Panc1 (cell line): ENCODE results near the gene PTPRCAP. TPM values are rescaled to one million over a fixed set of nuclear protein-coding genes. Genes with fewer than 3 reads are reported as not detected.

ENCODE experiments used
- ATAC-seq: fragments of 200-7000 bp; cut with Tn5 transposase; 2 replicates; pipeline ENCODE4 v1.9.1; 2020; ENCODE audit warnings: mild to moderate bottlenecking, moderate library complexity
- BruUV-seq: library from RNA; stranded (reverse); fragments of 400-500 nt; replicated peaks from 2 replicates; lab custom pipeline; 2021; lab: Mats Ljungman, UMichigan
- CTCF ChIA-PET: fragments of 300-600 bp; sonication (Branson Sonifier 250); formaldehyde crosslinking; loops from one replicate; lab custom pipeline; 2022; ENCODE audit warnings: antibody characterized with exemption; lab: Charles Lee
- POLR2A ChIA-PET: fragments of 300-600 bp; sonication (Branson Sonifier 250); formaldehyde crosslinking; loops from one replicate; lab custom pipeline; 2022; ENCODE audit warnings: antibody characterized with exemption; lab: Charles Lee
- DNase-seq: peaks from one replicate; pipeline ENCODE4 v3.0.0-alpha.2; 2010; ENCODE audit warnings: low read depth, low spot score
- H3K27ac ChIP-seq: 2 replicates; pipeline ENCODE4 v1.5.1; 2011; ENCODE audit warnings: mild to moderate bottlenecking, low read length, inconsistent platforms
- H3K27me3 ChIP-seq: fragments of 200-500 bp; sonication (Bioruptor generic); 2 replicates; pipeline ENCODE4 v1.6.0; 2014; ENCODE audit warnings: low read length, inconsistent platforms; ENCODE audit not compliant: control insufficient read depth, insufficient read depth
- H3K36me3 ChIP-seq: fragments of 200-500 bp; sonication (Bioruptor generic); 2 replicates; pipeline ENCODE4 v1.5.1; 2014; ENCODE audit warnings: inconsistent platforms, mild to moderate bottlenecking, low read length, moderate library complexity; ENCODE audit not compliant: control insufficient read depth, insufficient read depth
- H3K4me1 ChIP-seq: 2 replicates; pipeline ENCODE4 v1.5.1; 2011; ENCODE audit warnings: inconsistent platforms, mild to moderate bottlenecking, low read length, moderate library complexity; ENCODE audit not compliant: control insufficient read depth, insufficient read depth
- H3K4me3 ChIP-seq, 2 experiments: 2 replicates each; pipeline ENCODE4 v1.5.1; 2011 to 2012; ENCODE audit warnings: low read depth in 2 of 2, low read length in 2 of 2, mild to moderate bottlenecking in 2 of 2, inconsistent platforms in 1 of 2, moderate library complexity in 1 of 2
- H3K9me3 ChIP-seq: fragments of 200-500 bp; sonication (Bioruptor generic); 2 replicates; pipeline ENCODE4 v1.5.1; 2014; ENCODE audit warnings: low read depth, mild to moderate bottlenecking, inconsistent platforms, low read length, moderate library complexity; ENCODE audit not compliant: control insufficient read depth, insufficient read depth
- CTCF ChIP-seq: fragments of 450-650 bp; IDR thresholded peaks from 2 replicates; pipeline ENCODE4 v1.5.1; 2017; ENCODE audit warnings: mild to moderate bottlenecking
- POLR2AphosphoS5 ChIP-seq: IDR thresholded peaks from 2 replicates; pipeline ENCODE4 v1.6.1; 2012; ENCODE audit warnings: mild to moderate bottlenecking, low read depth, low read length, moderate library complexity
- REST ChIP-seq, 2 experiments: IDR thresholded peaks; 2 replicates each; pipeline ENCODE4 v1.6.1; 2011 to 2012; ENCODE audit warnings: low read depth in 2 of 2, control low read depth in 1 of 2, low read length in 1 of 2, mild to moderate bottlenecking in 1 of 2, moderate library complexity in 1 of 2; ENCODE audit not compliant: insufficient read depth in 1 of 2
- SIN3A ChIP-seq: IDR thresholded peaks from 2 replicates; pipeline ENCODE4 v1.6.1; 2012; ENCODE audit warnings: low read depth, mild to moderate bottlenecking, low read length, moderate library complexity, borderline replicate concordance; ENCODE audit not compliant: insufficient read depth
- TCF7L2 ChIP-seq: IDR thresholded peaks from 2 replicates; pipeline ENCODE4 v1.6.1; 2011; ENCODE audit warnings: mild to moderate bottlenecking, low read depth, low read length, inconsistent platforms
- in situ Hi-C: cut with HindIII; loops from 2 replicates; pipeline ENCODE4 v1.10.0; 2016; ENCODE audit warnings: low sequenced_read_pairs, low pct_unique_long_range_greater_than_20kb
- intact Hi-C: fragments of 100-400 bp; cut with micrococcal nuclease; formaldehyde crosslinking; loops from one replicate; pipeline ENCODE4 v1.10.0; 2022; ENCODE audit not compliant: unreplicated experiment
- total RNA-seq: library from RNA; stranded (reverse); gene quantifications from one replicate; pipeline ENCODE4 v1.2.1, GENCODE V29; 2021; ENCODE audit not compliant: unreplicated experiment

PTPRCAP gene
- total RNA-seq, 1 experiment from 2014 or later, result 0.82 TPM

GRCh38 chr11:67412495-67413179, 24.8 kb downstream of the PTPRCAP start:
- Histone ChIP-seq H3K36me3 (no peaks in the 10 kb centered on the region), H3K9me3 (no peaks in the 10 kb centered on the region), H3K4me1 (peaks cover 32% of the 10 kb centered on the region), H3K27ac (no peak overlapping the region), H3K27me3 (no peaks in the 10 kb centered on the region), H3K4me3 (no peak overlapping the region)
- ChIA-PET POLR2A (interaction anchor here (1.2 kb wide), 1 partner anchor 11 kb away, joined by 3 read pairs; the partner anchor contains the start of gene PPP1CA), CTCF (interaction anchor here (2.1 kb wide), 1 partner anchor 11 kb away, joined by 9 read pairs; the partner anchor contains the start of gene PPP1CA)
- BruUV-seq, result no TSS peak
- in situ Hi-C loops (no loop called here), intact Hi-C loops (loop anchor here (5.0 kb wide), 1 partner anchor 95 kb away; the partner anchor contains the start of genes CDK2AP2 and PITPNM1)
- ATAC-seq (no peak), DNase-seq (no peak)
- TF ChIP-seq TCF7L2 (no peak), POLR2AphosphoS5 (no peak), CTCF (no peak), SIN3A (no peak), REST (IDR thresholded peaks at IDR 0.05; ENCODE audit: insufficient read depth in 1 of 2, low read depth in 2 of 2, low read length in 1 of 2) (no peak)

- H3K36me3 ChIP-seq, result no peaks in the 10 kb centered on the region
- no peaks in the 10 kb centered on the region for H3K27me3 ChIP-seq
- no peak overlapping the region for H3K27ac ChIP-seq
- H3K4me3 ChIP-seq, result no peak overlapping the region
- ChIA-PET POLR2A (interaction anchor here (1.2 kb wide), 1 partner anchor 10 kb away, joined by 3 read pairs; the partner anchor contains the start of gene PPP1CA), CTCF (interaction anchor here (2.1 kb wide), 1 partner anchor 10 kb away, joined by 9 read pairs; the partner anchor contains the start of gene PPP1CA)
- DNase-seq (no peak), ATAC-seq (no peak; the same call in 1 of the 2 replicates)
- intact Hi-C loops (loop anchor here (5.0 kb wide), 1 partner anchor 96 kb away; the partner anchor contains the start of genes CDK2AP2 and PITPNM1), in situ Hi-C loops (no loop called here)
- no TSS peak for BruUV-seq
- H3K9me3 ChIP-seq, result no peaks in the 10 kb centered on the region
- peaks cover 27% of the 10 kb centered on the region for H3K4me1 ChIP-seq
- no peak for TF ChIP-seq POLR2AphosphoS5
- no peak for TF ChIP-seq REST (IDR thresholded peaks at IDR 0.05; ENCODE audit: insufficient read depth in 1 of 2, low read depth in 2 of 2, low read length in 1 of 2)
- TF ChIP-seq CTCF, result no peak
- TF ChIP-seq SIN3A, result no peak
- TF ChIP-seq TCF7L2, result no peak
These were observed 25.7 kb downstream of the PTPRCAP start for GRCh38 chr11:67411785-67412152.
